Type B pancreatic cell (in vitro differentiated cells): ENCODE data around the gene DDX51. TPM values are rescaled to one million over a fixed set of nuclear protein-coding genes. Genes with fewer than 3 reads are reported as not detected.

Experiments
- DNase-seq: peaks from one replicate; pipeline ENCODE4 v3.0.0; 2021; ENCODE audit warnings: mixed read lengths; ENCODE audit not compliant: unreplicated experiment; ENCODE audit errors: extremely low spot score
- H3K27ac Mint-ChIP-seq: 2 replicates; pipeline ENCODE4 v1.8.0; 2021; ENCODE audit warnings: mild to moderate bottlenecking, mixed read lengths
- H3K27me3 Mint-ChIP-seq: 2 replicates; pipeline ENCODE4 v1.8.0; 2021; ENCODE audit warnings: mixed read lengths
- H3K36me3 Mint-ChIP-seq: 2 replicates; pipeline ENCODE4 v1.8.0; 2021; ENCODE audit warnings: mixed read lengths
- H3K4me1 Mint-ChIP-seq: one replicate; pipeline ENCODE4 v1.8.0; 2021; ENCODE audit warnings: mixed read lengths; ENCODE audit not compliant: unreplicated experiment
- H3K4me3 Mint-ChIP-seq: 2 replicates; pipeline ENCODE4 v1.8.0; 2021; ENCODE audit warnings: mild to moderate bottlenecking, mixed read lengths
- H3K9me3 Mint-ChIP-seq: 2 replicates; pipeline ENCODE4 v1.8.0; 2021; ENCODE audit warnings: mixed read lengths
- total RNA-seq: library from RNA; stranded (reverse); gene quantifications from 2 replicates; pipeline ENCODE4 v1.2.1, GENCODE V29; 2021; ENCODE audit warnings: low replicate concordance
- TF ChIP-seq, protein P1 (sequence below): fragments of 200-600 bp; sonication (generic); conservative IDR thresholded peaks from 2 replicates; pipeline ENCODE4 v1.5.0; 2021; ENCODE audit warnings: antibody characterized with exemption, mild to moderate bottlenecking

DDX51 gene
- total RNA-seq, 1 donor from 2014 or later: 30.5 TPM

GRCh38 chr12:132129007-132129406, 15.1 kb downstream of the DDX51 start:
- Mint-ChIP-seq H3K9me3 (peaks cover 4% of the 10 kb centered on the region), H3K36me3 (peaks cover 39% of the 10 kb centered on the region), H3K27ac (no peak overlapping the region)

DNA sequence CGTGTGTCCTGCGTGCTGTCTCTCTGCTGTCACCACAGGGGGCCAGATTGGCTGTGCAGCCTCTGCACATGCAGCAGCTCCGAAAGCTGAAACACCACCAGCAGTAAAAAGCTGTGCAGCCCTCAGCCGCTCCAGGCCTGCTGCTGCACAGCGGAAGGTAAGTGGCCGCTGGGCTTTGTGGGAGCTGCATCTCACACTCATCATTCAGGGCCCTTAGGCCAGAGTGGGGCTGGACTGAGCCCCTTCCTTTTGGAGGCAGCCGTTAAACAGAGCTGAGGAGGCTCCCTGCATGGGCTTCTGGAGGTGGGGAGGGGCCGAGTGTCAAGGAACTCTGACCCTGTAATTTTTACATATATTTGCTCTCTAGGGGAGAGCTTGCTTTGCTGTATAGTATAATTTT, 17.1 kb downstream of the DDX51 start:
- Mint-ChIP-seq H3K4me3 (no peak overlapping the region), H3K4me1 (no peaks in the 10 kb centered on the region), H3K36me3 (peaks cover 41% of the 10 kb centered on the region), H3K9me3 (peaks cover 4% of the 10 kb centered on the region), H3K27me3 (no peaks in the 10 kb centered on the region), H3K27ac (no peak overlapping the region)
- TF ChIP-seq, protein P1, sequence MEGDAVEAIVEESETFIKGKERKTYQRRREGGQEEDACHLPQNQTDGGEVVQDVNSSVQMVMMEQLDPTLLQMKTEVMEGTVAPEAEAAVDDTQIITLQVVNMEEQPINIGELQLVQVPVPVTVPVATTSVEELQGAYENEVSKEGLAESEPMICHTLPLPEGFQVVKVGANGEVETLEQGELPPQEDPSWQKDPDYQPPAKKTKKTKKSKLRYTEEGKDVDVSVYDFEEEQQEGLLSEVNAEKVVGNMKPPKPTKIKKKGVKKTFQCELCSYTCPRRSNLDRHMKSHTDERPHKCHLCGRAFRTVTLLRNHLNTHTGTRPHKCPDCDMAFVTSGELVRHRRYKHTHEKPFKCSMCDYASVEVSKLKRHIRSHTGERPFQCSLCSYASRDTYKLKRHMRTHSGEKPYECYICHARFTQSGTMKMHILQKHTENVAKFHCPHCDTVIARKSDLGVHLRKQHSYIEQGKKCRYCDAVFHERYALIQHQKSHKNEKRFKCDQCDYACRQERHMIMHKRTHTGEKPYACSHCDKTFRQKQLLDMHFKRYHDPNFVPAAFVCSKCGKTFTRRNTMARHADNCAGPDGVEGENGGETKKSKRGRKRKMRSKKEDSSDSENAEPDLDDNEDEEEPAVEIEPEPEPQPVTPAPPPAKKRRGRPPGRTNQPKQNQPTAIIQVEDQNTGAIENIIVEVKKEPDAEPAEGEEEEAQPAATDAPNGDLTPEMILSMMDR: no peak
- DNase-seq: no peak

More at GRCh38 chr12:132129007-132129406, 15.1 kb downstream of the DDX51 start:
- H3K4me1 Mint-ChIP-seq: no peaks in the 10 kb centered on the region
- DNase-seq: no peak
- TF ChIP-seq, protein P1: no peak
- H3K27me3 Mint-ChIP-seq: no peaks in the 10 kb centered on the region
- no peak overlapping the region for H3K4me3 Mint-ChIP-seq

DNA sequence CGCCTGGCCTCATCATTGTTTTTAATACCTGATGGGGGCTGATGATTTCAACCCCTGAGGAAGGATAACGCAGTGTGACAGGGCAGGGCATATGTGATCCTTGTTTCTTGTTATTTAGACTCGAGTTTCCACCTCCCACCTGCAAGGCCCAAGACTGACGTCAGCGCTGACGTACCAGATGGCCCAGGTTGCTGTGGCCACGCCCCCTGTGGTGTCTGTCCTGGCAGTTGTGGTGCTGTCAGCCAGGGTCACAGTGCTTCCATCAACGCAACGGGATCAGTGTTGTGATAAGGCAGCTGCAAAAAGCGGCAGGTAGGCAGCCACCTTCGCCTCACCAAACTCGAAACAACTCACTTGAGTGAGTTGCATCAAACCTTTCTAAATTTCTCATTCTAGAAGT, 18.4 kb downstream of the DDX51 start:
- TF ChIP-seq, protein P1: no peak
- H3K9me3 Mint-ChIP-seq: peaks cover 4% of the 10 kb centered on the region
- no peak overlapping the region for H3K4me3 Mint-ChIP-seq
- DNase-seq: no peak
- H3K36me3 Mint-ChIP-seq: peaks cover 36% of the 10 kb centered on the region
- no peaks in the 10 kb centered on the region for H3K4me1 Mint-ChIP-seq
- no peak overlapping the region for H3K27ac Mint-ChIP-seq
- H3K27me3 Mint-ChIP-seq: no peaks in the 10 kb centered on the region

DNA sequence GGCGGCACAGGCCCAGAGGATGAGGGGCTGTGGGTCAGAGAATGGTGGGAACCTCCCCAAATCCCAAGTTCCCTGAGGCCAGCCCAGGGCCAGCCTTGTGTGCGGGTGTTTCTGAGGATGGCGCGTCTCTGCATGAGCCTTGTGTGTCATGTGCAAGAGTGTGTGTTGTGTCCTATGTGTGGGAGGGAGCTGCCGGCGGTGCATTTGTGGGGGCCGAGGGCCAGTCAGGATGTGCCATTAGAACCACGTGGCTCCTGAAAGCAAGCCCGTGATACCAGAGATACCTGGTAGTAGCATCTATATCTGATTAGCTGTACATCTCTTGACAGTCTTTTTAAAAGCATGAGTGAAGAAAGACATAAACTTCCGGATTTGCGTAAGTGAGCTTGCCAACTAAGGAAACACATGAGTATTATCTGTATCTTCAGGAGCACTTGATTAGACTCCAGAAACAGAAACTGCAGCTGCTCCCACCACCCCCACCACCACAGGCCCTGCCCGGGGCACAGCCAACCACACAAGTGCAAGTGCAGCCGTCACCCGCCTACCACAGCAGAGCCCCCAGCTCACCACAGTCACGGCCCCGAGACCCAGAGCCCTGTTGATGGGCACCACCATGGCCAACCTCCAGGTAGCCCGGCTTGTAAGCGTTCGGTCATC, 19.2 kb downstream of the DDX51 start:
- H3K27ac Mint-ChIP-seq: no peak overlapping the region
- H3K4me3 Mint-ChIP-seq: no peak overlapping the region

GRCh38 chr12:132123970-132124765, 20.0 kb downstream of the DDX51 start:
- TF ChIP-seq, protein P1: no peak
- no peak overlapping the region for H3K4me3 Mint-ChIP-seq
- H3K27me3 Mint-ChIP-seq: no peaks in the 10 kb centered on the region
- no peak for DNase-seq
- peaks cover 3% of the 10 kb centered on the region for H3K9me3 Mint-ChIP-seq
- no peak overlapping the region for H3K27ac Mint-ChIP-seq
- H3K4me1 Mint-ChIP-seq: no peaks in the 10 kb centered on the region
- H3K36me3 Mint-ChIP-seq: peaks cover 34% of the 10 kb centered on the region

More for the DNA sequence above, 19.2 kb downstream of the DDX51 start:
- Mint-ChIP-seq H3K36me3 (peaks cover 36% of the 10 kb centered on the region), H3K9me3 (peaks cover 4% of the 10 kb centered on the region), H3K27me3 (no peaks in the 10 kb centered on the region), H3K4me1 (no peaks in the 10 kb centered on the region)
- TF ChIP-seq, protein P1: no peak
- no peak for DNase-seq
